ENCODE data around the gene GPSM1. TPM values are rescaled to one million over a fixed set of nuclear protein-coding genes. Genes with fewer than 3 reads are reported as not detected.

The GPSM1 gene
- total and polyA plus RNA-seq, 10 donors, result 4.5 to 27.9 (median 12.5) TPM

DNA sequence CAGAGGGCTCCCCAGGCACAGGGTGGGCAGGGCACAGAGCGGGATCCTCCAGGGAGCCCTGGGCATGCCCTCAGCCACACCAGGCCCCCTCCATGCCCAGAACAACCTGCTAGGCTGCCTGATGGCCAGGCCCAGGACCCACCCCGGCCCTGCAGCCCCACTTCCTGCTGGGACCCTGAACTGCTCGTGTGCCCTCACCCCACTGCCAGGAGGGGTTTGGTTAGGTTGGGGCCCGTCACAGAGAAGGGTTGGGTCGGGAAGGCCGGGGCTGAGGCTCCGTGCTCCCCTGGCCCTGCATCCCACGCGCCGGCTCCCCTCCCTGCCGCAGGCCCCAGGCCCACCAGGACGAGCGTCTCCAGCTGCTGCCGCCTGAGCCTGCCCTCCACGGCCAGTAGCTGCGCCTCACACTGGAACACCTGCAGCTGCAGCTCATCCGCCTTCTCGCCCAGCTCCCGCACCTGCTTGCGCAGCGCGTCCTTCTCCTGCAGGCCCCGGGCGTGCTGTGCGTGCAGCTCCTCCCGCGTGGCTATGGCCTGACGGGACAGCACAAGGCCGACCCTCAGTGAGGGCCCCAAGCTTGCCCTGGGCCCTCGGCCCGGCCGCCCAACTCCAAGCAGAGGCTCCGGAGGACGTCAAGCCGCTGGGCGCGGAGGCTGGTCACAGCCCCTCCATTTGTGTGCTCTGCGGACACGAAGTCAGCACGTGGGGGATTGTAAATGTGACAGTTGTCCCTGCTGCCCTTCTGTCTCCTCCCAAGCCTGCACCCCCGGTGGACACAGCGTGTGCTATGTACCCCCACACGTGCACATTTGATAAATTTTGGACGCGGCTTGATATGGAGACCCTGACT is 40.2 kb downstream of the GPSM1 start:
- 89 to 92% (median 90%) methylated on average over 30 to 45 of the region's 45 CpGs for WGBS, 5 donors
- no peak for DNase-seq
- peaks cover 0 to 52% (median 8%) of the 10 kb centered on the region in 6 donors for H3K36me3 ChIP-seq
- intact Hi-C loops (cut with DNase I; ENCODE audit: low total_unique reads), result no loop called here
- TF ChIP-seq, protein P1, sequence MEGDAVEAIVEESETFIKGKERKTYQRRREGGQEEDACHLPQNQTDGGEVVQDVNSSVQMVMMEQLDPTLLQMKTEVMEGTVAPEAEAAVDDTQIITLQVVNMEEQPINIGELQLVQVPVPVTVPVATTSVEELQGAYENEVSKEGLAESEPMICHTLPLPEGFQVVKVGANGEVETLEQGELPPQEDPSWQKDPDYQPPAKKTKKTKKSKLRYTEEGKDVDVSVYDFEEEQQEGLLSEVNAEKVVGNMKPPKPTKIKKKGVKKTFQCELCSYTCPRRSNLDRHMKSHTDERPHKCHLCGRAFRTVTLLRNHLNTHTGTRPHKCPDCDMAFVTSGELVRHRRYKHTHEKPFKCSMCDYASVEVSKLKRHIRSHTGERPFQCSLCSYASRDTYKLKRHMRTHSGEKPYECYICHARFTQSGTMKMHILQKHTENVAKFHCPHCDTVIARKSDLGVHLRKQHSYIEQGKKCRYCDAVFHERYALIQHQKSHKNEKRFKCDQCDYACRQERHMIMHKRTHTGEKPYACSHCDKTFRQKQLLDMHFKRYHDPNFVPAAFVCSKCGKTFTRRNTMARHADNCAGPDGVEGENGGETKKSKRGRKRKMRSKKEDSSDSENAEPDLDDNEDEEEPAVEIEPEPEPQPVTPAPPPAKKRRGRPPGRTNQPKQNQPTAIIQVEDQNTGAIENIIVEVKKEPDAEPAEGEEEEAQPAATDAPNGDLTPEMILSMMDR (IDR thresholded peaks at IDR 0.05 in 8 of 11, conservative IDR thresholded peaks at IDR 0.05 in 3 of 11), result no peak
- TF ChIP-seq POLR2A (IDR thresholded peaks at IDR 0.05), result no peak
- TF ChIP-seq POLR2AphosphoS5 (IDR thresholded peaks at IDR 0.05), result peak in 1 of 3 donors; percentile 27
- H3K9me3 ChIP-seq, result no peaks in the 10 kb centered on the region
- H3K4me3 ChIP-seq, result no peak overlapping the region
- H3K27ac ChIP-seq, result no peak overlapping the region
- peaks cover 0 to 14% (median 0%) of the 10 kb centered on the region in 7 donors for H3K27me3 ChIP-seq (replicated peaks in 1 of 7)
- peaks cover 5 to 50% (median 35%) of the 10 kb centered on the region in 6 donors for H3K4me1 ChIP-seq

DNA sequence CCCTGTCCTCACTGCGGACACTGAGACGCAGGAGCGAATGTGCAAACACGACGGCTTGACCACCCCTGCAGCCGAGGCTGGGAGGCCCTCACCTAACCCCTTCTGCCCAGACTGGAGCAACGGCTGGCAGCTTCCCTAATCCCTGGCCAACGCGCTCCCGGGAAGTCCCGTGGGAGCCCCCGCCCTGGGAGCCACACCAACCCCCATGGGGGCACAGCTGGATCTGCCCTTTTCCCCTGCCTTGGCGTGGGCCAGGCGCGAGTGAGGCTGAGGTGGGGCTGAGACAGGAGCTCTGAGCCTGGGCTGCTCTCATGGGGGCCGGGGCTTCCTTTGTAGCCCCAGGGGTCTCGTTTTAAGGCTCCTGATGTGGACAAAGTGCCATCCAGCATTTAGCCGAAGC is 40.9 kb downstream of the GPSM1 start:
- H3K4me1 ChIP-seq, result peaks cover 5 to 51% (median 37%) of the 10 kb centered on the region in 6 donors
- WGBS, 5 donors, result 80 to 88% (median 86%) methylated on average over 13 to 18 of the region's 18 CpGs
- intact Hi-C loops (cut with DNase I; ENCODE audit: low total_unique reads), result no loop called here
- DNase-seq, result no peak
- peaks cover 0 to 52% (median 8%) of the 10 kb centered on the region in 6 donors for H3K36me3 ChIP-seq
- H3K4me3 ChIP-seq, result no peak overlapping the region
- TF ChIP-seq, protein P1 (IDR thresholded peaks at IDR 0.05 in 8 of 11, conservative IDR thresholded peaks at IDR 0.05 in 3 of 11), result no peak
- TF ChIP-seq POLR2AphosphoS5 (IDR thresholded peaks at IDR 0.05) (no peak), POLR2A (IDR thresholded peaks at IDR 0.05) (no peak)
- no peaks in the 10 kb centered on the region for H3K9me3 ChIP-seq
- no peak overlapping the region for H3K27ac ChIP-seq
- H3K27me3 ChIP-seq (replicated peaks in 1 of 7), result peaks cover 0 to 20% (median 0%) of the 10 kb centered on the region in 7 donors

DNA sequence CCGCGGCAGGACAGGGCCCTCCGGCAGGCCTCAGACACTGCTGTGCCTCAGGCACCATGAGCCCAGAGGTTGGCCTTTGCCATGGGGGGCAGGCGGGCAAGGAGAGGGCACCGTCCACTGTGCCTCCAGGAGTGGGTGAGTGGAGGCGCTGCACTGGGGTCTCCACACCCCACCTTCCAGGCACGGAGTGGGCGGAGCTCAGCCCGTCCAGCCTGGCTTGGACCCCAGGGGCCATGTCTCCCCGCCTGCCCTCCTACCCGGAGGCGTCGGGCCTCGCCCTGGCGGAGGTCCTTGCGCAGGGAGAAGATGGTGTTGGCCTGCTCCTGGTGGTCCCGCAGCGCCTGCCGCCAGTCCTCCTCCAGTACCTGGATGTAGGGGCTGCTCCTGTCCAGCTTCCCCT is 42.7 kb downstream of the GPSM1 start:
- TF ChIP-seq POLR2A (IDR thresholded peaks at IDR 0.05) (no peak), POLR2AphosphoS5 (IDR thresholded peaks at IDR 0.05) (no peak)
- TF ChIP-seq, protein P1 (IDR thresholded peaks at IDR 0.05 in 8 of 11, conservative IDR thresholded peaks at IDR 0.05 in 3 of 11), result no peak
- peaks cover 0 to 18% (median 0%) of the 10 kb centered on the region in 7 donors for H3K27me3 ChIP-seq (replicated peaks in 1 of 7)
- H3K4me1 ChIP-seq, result peaks cover 0 to 50% (median 35%) of the 10 kb centered on the region in 6 donors
- DNase-seq, result no peak
- no peaks in the 10 kb centered on the region for H3K9me3 ChIP-seq
- 93 to 99% (median 95%) methylated on average over 9 to 19 of the region's 19 CpGs for WGBS, 5 donors
- intact Hi-C loops (cut with DNase I; ENCODE audit: low total_unique reads), result no loop called here
- H3K27ac ChIP-seq, result no peak overlapping the region
- H3K36me3 ChIP-seq, result peaks cover 0 to 53% (median 8%) of the 10 kb centered on the region in 6 donors
- H3K4me3 ChIP-seq, result no peak overlapping the region
